ENCODE results near the gene EMC8.

DNA sequence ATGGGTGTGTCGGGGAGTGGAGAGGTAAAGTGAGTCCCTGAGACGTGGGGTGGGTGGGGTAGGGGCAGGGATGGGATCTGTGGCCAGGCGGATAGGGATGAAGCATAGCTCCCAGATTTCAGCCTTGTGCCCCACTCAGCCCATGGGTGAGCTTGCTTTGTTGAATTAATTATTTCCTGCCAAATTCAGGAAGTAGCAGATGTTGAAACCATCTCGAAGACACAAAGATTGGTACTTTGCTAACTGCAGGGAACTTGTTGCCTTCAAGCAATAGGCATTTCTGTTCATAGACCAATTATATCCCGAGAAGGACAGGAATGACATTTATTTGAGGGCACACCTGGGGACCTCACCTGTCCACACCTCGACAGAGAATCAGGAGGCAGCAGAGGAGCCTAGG is 37.5 kb downstream of the EMC8 start:
- TF ChIP-seq, protein P1, sequence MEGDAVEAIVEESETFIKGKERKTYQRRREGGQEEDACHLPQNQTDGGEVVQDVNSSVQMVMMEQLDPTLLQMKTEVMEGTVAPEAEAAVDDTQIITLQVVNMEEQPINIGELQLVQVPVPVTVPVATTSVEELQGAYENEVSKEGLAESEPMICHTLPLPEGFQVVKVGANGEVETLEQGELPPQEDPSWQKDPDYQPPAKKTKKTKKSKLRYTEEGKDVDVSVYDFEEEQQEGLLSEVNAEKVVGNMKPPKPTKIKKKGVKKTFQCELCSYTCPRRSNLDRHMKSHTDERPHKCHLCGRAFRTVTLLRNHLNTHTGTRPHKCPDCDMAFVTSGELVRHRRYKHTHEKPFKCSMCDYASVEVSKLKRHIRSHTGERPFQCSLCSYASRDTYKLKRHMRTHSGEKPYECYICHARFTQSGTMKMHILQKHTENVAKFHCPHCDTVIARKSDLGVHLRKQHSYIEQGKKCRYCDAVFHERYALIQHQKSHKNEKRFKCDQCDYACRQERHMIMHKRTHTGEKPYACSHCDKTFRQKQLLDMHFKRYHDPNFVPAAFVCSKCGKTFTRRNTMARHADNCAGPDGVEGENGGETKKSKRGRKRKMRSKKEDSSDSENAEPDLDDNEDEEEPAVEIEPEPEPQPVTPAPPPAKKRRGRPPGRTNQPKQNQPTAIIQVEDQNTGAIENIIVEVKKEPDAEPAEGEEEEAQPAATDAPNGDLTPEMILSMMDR (IDR thresholded peaks at IDR 0.05): no peak
- TF ChIP-seq EP300 (IDR thresholded peaks at IDR 0.05; ENCODE audit: low read depth): no peak
- TF ChIP-seq POLR2A (IDR thresholded peaks at IDR 0.05): no peak
